NCI-H146 treated with DMSO at 0.1 percent for 48 hours (cell line): ENCODE results near the gene NR2C1.
"Not testable (repeated sequence)": the region's sequence is repeated elsewhere in the genome, so short reads cannot be mapped to it uniquely, and the experiment has no call there.

Experiments
- DNase-seq: peaks from one replicate; lab custom pipeline; 2025; ENCODE audit not compliant: unreplicated experiment; lab: John Stamatoyannopoulos, UW

NR2C1 gene

GRCh38 chr12:95003921-95004272 lies 69.5 kb downstream of the NR2C1 start:
- DNase-seq, result no peak

GRCh38 chr12:95003213-95003920 lies 70.1 kb downstream of the NR2C1 start, which contains the start of gene NDUFA12:
NDUFA12 (minus strand) TSS chr12:95003697; CDS start chr12:95003680, 17 bp downstream.
- DNase-seq, result peak; percentile 86

GRCh38 chr12:95002754-95003153 lies 70.7 kb downstream of the NR2C1 start:
- DNase-seq, result peak; percentile 12

DNA sequence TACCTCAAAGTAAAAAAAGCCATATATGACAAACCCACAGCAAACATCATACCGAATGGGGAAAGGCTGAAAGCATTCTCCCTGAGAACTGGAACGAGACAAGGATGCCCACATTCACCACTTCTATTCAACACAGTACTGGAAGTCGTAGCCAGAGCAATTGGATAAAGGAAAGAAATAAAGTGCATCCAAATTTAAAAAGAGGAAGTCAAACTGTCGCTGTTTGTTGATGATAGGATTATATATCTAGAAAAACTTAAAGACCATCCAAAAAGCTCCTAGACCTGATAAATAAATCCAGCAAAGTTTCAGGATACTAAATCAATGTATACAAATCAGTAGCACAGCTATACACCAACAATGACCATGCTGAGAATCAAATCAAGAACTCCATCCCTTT lies 75.1 kb downstream of the NR2C1 start:
- DNase-seq, result no peak

DNA sequence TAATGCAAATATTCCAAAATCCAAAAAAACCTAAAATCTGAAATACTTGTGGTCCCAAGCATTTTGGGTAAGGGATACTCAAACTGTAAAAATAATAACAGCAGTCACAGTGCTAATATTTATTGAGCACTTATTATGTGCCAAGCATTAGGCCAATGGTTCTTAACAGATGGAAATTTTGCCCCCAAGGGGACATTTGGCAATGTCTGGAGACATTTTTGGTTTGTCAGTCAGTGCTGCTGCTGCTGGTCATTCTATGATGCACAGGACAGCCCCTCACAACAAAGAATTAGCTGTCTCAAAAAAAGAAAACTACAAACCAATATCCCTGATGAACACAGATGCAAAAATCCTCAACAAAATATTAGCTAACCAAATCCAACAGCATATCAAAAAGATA lies 75.7 kb downstream of the NR2C1 start:
- no peak for DNase-seq

DNA sequence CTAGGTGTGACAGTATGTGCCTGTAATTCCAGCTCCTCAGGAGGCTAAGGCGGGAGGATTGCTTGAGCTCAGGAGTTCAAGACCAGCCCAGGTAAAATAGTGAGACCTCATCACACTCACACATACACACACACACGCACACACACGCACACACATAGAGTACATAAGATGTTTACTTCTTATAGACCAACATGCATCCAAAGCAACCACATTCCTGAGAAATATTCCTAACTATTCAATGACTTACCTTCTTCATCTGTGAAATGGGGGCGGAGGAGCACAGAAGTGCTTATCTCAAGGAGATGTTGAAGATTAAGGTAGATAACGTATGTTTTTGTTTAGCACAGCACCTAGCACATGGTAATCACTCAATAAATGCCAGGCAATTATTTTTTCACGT lies 76.4 kb downstream of the NR2C1 start:
- no peak for DNase-seq

- DNase-seq, result no peak
Observed at GRCh38 chr12:94994312-94994711, 79.1 kb downstream of the NR2C1 start.

- DNase-seq, result not testable (repeated sequence)
Observed at GRCh38 chr12:94993855-94994254, 79.6 kb downstream of the NR2C1 start.

- DNase-seq, result no peak
Observed at GRCh38 chr12:94990222-94990621, 83.2 kb downstream of the NR2C1 start.

DNA sequence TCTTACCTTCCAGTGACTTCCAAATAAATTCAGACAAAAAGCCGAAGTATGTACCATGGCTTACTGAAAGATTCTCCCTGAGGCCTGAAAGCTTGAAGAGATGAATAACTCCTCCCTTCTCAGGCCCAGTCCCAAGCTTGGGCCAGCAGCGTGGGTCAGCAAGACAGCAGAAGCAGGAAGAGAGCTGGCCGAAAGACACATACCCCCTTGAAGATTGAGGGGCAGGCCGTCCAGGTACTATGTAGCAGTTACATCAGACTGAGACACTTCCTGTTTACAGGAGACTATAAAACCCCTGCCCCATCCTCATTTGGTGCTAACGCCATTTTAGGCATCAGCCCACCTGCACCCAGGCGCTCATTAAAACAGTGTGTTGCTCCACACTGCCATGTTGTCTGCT lies 84.9 kb downstream of the NR2C1 start:
- no peak for DNase-seq

DNA sequence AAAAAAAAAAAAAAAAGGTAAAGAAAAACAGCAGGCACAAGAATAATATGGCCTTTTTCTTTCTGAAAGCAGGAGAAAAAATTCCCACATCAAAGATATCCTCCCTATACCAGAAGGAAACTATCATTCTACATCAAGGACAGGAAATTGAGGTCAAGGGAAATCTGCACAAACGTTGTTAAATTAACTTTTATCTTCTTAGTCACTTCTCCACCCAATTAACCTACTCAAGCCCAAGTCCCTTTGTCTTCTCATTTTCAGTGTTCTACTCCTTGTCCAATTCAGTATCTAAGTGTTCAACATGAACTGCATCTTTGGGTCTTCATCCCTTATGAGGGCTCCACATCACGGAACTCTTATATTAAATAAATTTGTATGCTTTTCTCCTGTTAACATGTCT lies 85.6 kb downstream of the NR2C1 start:
- no peak for DNase-seq

- no peak for DNase-seq
Observed at GRCh38 chr12:94987076-94987669, 86.2 kb downstream of the NR2C1 start.

GRCh38 chr12:94985099-94985498 lies 88.3 kb downstream of the NR2C1 start:
- DNase-seq, result not testable (repeated sequence)

DNA sequence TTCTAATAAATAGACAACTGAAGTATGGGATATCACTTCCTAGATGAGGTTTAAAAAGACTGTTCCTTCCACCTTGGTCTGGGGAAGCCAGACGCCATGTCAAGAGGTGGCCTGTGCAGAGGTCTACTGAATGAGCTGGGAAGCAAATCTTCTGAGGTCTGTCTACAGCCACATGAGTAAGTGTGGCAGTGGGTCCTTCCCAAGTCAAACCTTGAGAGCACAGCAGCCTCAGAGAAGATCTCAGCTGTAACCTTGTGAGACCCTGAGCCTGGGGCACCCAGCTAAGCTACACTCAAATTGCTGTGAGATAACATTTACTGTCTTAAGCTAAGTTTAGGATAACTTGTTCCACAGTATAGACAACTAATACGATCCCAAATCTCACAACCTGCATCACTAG lies 90.1 kb downstream of the NR2C1 start:
- no peak for DNase-seq

DNA sequence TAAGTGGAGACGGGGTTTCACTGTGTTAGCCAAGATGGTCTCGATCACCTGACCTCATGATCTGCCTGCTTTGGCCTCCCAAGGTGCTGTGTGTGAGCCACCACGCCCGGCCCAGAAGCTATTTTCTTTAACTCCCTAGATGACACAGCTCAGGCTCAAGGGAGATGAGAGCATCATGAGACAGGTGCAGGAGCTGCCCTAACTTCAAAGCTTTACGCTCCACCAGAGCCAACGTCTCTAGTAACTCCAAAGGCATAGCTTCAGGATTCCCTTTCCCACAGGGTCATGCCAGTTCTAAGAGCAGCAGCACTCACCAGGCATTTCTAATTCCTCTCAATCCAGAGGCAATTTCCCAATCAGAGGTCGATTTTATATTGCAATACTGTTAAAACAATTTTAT lies 91.0 kb downstream of the NR2C1 start:
- DNase-seq, result no peak

- no peak for DNase-seq
Observed at GRCh38 chr12:94980577-94980976, 92.8 kb downstream of the NR2C1 start.

GRCh38 chr12:94979941-94980340 lies 93.5 kb downstream of the NR2C1 start:
- no peak for DNase-seq

- no peak for DNase-seq
Observed at GRCh38 chr12:94977766-94978468, 95.5 kb downstream of the NR2C1 start.

GRCh38 chr12:94973221-94973620 lies 100.2 kb downstream of the NR2C1 start:
- DNase-seq, result no peak

- no peak for DNase-seq
Observed at GRCh38 chr12:94972795-94973194, 100.6 kb downstream of the NR2C1 start.

DNA sequence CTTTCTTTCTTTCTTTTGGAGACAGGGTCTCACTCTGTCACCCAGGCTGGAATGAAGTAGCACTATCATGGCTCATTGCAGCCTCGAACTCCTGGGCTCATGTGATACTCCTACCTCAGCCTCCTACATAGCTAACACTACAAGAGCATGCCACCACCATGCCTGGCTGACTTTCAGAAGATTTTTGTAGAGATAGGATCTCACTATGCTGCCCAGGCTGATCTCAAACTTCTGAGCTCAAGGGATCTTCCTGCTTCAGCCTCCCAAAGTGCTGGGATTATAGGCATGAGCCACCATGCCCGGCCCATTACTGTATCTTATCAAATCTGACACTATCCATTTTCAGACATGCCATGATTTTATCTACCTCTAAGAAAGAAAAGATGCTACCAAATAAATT lies 101.5 kb downstream of the NR2C1 start:
- DNase-seq, result no peak

GRCh38 chr12:94970560-94970959 lies 102.9 kb downstream of the NR2C1 start:
- no peak for DNase-seq
